ENCODE measurements around the gene GAREM1.

Gene GAREM1

GRCh38 chr18:32422978-32423740 lies 47.5 kb downstream of the GAREM1 start:
- DNase-seq = no peak

- no peak for DNase-seq
These were observed 48.5 kb downstream of the GAREM1 start for GRCh38 chr18:32422201-32422600.

GRCh38 chr18:32420084-32420750 lies 50.5 kb downstream of the GAREM1 start:
- no peak for DNase-seq

- DNase-seq = no peak
These were observed 52.5 kb downstream of the GAREM1 start for GRCh38 chr18:32418148-32418547.

GRCh38 chr18:32405588-32405987 lies 65.1 kb downstream of the GAREM1 start:
- DNase-seq = no peak

- no peak for DNase-seq
These were observed 69.1 kb downstream of the GAREM1 start for GRCh38 chr18:32401621-32402020.

- no peak for DNase-seq
These were observed 77.3 kb downstream of the GAREM1 start for GRCh38 chr18:32393407-32393806.

- no peak for DNase-seq
These were observed 79.6 kb downstream of the GAREM1 start for GRCh38 chr18:32391126-32391525.

DNA sequence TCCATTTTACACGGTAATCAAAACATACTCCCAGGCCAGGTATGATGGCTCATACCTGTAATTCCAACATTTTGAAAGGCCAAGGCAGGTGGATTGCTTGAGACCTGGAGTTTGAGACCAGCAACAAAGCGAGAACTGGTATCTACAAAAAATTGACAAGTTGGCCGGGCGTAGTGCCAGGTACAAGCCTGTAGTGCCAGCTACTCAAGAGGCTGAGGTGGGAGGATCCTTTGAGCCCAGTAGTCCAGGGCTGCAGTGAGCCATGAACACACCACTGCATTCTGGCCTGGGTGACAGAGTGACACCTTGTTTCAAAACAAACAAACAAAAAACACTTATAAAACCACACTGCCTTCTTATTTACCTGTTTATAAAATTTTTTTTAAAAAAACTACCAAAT lies 80.8 kb downstream of the GAREM1 start:
- DNase-seq = no peak

DNA sequence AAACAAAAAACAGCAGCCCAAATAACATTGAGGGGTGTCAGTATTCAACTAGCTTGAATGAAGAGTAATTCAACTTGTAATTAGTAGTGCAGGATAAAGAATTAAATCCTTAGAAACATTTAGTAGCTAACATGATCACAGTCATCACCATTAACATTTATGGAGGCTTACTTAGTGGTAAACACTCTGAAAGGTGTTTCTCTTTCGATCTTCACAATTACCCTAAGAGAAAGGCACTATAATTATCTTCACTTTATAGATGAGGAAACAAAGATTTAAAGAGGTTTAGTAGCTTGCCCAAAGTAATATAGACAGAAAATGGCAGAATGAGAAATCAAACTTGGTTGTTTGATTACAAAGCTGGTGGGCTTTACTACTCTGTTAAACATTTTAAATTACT lies 81.5 kb downstream of the GAREM1 start:
- no peak for DNase-seq

DNA sequence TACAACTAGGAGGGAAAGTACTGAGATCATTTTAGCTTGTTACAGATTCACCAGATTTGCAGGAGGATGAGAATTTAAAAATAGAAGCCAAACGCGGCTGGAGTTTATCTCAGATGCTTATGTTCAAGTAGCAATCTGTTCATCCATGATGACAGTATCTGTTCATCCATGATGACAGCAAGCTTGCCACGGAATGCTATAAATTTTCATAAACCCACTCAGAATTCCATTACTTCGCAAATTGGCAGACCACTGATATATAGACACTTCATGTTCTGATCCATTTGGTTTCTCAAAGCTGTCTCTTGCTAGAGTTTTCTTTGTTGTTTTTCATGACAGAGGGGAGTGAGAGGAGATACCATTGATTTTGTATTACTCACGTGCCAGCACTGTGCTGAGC lies 84.2 kb downstream of the GAREM1 start:
- no peak for DNase-seq

DNA sequence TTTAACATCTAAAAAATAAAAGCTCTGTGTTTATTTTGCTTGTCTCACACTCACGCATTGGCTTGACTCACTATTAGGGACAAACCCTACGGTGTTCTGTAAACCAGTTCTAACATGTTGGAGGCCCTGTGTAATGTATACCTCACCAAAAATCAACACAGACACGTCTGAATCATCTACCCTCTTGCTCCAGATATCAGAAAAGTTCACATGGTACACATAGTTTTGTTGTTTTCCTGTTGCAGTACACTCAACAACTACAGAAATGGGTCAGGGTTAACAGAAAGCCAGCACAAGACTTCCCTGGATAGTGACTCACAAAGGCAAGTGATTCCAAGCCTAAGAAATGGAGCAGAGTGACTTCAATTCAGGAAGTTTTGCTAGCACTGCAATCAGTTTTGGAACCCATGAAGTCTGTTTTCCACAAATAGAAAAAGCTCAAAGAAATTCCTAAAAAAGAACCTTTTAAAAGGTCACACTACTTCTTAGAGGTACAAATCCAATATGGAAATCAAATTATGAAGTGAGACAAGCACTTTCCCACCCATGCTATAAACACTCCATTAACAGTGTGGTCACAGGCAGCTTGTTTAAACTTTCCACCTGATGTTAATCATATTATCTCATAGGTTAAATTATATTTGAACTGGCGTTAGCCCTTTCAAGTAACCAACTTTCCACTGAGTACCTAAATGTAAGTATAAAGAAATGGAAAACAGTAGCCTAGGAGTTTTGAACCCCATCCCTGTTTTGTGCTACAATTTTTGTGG lies 87.4 kb downstream of the GAREM1 start:
- DNase-seq = no peak

GRCh38 chr18:32381761-32382160 lies 88.9 kb downstream of the GAREM1 start:
- no peak for DNase-seq

DNA sequence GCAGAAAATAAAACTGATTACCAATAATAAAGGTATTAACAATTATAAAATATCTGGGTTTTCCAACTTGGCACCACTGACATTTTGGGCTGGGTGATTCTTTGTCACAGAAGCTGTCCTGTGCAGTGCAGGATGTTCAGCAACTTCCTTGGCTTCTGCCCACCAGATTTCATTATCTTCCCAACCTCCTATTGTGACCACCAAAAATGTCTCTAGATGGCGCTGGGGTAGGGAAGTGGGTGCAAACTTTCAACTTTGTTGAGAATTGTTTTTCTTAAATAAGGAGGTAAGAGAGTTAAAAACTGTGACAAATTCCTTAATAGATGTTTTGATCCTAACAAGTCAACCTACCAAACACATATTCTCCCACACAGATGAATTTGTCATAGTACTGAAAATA lies 90.1 kb downstream of the GAREM1 start:
- no peak for DNase-seq

DNA sequence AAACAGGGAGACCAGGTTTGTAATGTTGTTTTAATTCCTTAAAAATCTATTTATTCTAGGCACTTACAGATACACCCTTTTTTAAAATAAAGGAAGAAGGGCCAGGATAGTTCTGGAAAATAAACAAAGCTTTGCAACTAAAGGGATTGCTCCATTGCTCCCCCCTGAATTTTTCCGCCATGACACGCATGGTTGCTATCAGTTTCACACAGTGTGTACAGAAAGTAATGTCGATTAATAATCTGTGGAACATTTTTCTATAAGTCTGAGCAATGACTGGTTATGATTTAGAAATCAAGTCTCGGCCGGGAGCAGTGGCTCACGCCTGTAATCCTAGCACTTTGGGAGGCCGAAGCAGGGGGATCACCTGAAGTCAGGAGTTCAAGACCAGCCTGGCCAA lies 90.8 kb downstream of the GAREM1 start:
- DNase-seq = no peak

GRCh38 chr18:32378705-32379104 lies 92.0 kb downstream of the GAREM1 start:
- no peak for DNase-seq

DNA sequence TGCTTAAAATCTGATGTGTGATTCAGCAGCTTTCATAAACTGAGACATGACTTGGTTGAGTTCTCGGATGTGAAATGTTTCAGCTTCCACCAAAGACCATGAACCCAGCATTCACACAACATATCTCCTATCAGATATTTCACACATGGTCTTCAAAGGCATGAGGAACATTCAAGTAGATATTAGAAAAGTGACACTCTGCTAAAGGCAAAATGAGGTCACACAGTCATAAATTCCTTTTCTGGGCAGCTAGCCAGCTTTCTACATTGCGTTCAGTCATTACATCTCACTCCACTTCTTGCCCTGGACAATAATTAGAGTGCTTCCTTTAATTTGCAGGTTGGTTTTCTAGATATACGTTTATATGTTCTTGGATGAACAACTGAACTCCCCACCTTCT lies 96.7 kb downstream of the GAREM1 start:
- DNase-seq = no peak

DNA sequence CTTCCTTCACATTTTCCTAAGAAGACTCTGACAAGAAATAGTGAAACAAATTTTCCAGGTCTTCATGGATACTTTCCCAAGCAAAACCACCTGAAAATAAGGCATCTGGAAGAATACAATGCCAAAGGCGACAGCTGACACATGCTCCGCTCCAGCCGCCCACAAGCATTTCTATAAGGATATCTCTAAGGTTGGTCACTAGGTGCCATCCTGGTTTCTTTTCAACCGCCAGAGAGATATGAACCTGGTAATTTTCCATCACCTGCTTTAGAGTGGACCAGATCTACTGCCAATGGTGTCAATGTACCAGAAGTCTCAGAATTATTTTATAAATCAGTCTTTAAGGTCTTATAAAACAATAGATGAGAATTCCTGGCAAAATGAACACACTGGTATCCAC lies 97.2 kb downstream of the GAREM1 start:
- DNase-seq = no peak

DNA sequence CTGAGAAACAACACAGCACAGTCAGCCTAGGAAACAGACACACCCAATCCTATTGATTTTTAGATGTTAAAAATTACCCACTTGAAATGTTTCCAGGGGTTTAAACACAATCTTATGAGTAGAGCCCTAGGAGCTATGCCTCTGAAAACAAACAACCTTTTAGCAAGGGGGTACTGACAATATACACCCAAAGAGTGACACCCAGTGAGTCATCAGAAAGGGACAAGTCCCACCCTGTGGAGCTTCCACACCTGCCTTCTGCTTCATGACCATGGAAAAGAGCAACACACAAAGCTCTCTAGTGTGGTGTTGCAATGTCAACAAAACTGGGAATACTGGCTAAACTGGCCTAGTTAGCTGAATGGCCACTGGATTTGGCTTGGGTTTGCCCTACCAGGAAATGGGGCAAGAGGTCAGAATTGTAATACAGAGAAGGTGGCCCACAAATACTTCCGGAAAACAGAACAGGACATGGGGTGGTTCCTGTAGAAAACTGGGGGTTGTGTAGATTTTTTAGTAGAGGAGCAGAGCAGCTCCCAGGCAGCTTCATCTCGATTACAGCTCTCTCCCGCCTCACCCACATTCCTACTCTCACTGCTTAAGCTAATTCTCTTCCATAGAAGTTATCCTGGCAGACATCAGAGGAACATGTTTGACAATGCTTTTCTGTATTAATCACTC lies 98.2 kb downstream of the GAREM1 start:
- DNase-seq = no peak

DNA sequence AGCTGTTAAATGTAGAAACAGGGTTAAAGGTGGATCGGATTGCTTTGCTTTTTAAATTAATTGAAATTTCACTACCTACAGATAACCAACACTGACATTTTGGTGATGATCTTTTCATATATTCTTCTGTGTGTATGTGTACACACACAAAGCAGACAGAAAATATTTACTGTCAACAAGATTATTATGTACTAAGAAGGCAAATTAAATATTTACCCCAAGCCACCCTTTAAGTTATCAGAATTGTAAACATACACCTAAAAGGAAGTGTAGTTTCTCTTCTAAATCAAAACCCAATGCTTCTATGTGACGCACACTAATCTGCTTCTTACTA lies 98.7 kb downstream of the GAREM1 start:
- no peak for DNase-seq

DNA sequence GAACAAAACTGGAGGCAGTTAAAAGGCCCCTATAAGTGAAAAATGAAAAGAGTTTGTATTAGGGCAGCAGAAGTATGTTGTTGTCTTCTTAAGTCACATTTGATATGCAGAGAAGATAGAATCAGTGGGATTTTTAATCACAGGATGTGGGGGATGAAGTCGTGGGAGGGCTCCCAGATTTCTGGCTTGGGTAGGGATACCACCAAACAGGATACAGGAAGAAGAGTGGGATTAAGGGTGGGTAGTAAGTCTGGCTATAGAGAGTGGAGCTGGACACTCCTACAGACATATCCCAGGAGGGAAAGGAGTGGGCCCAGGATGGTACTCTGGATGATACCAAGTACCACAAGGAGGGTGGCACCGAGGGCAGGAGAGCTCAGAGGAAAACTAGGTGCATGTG lies 99.3 kb downstream of the GAREM1 start:
- DNase-seq = no peak

DNA sequence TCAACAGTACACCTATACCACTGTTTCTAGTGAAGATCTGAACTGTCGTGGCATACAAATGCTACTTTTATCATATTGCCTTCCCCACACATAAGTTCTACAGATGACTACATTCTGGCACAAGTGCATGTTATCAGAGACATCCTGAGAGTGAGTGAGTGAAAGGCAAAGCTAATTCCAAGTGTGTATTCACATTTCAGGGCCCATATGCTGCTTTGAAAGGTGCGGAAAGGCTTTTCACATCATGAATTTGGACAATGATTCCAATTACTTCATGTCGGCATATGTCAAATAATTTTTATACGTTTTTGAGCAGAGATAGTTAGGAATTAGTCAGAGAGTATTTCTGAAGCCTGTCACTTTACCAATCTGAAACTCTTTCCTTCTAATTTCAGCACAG lies 101.7 kb downstream of the GAREM1 start:
- no peak for DNase-seq

DNA sequence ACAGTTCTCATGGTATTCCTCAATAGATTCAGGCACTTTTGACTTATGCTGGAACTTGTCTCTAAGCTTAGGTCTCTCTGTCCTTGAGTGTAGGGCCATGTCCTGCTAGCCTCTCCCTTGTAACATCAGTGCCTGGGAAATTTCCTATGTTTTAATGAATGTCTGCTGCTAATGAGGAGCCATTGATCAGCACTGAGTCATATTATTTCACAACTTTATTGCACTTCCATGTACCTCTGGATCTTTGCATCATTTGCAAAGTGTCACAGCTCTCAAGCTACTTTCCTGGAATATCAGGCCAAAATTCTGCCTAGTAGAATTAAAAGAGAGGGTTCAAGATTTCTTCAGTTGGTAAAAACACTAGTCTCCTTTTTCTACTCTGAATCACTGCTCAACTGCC lies 102.5 kb downstream of the GAREM1 start:
- DNase-seq = no peak

Data from bone marrow (tissue), 2 donors.